PFSK-1 (cell line): Measurements from ENCODE around the gene RASEF.

ENCODE experiments used
- POLR2AphosphoS5 ChIP-seq: IDR thresholded peaks from 2 replicates; pipeline ENCODE4 v1.6.1; 2012; ENCODE audit warnings: low read depth, mild to moderate bottlenecking, control low read depth, low read length, moderate library complexity
- SIN3A ChIP-seq: IDR thresholded peaks from 2 replicates; pipeline ENCODE4 v1.6.1; 2012; ENCODE audit warnings: mild to moderate bottlenecking, low read length, moderate library complexity, borderline replicate concordance; ENCODE audit not compliant: insufficient read depth
- TF ChIP-seq, protein P1 (sequence below), 2 experiments: IDR thresholded peaks; 2 replicates each; pipeline versions ENCODE4 v1.6.1 to v1.8.0; 2011 to 2012; ENCODE audit warnings: low read depth in 2 of 2, low read length in 2 of 2, control low read depth in 1 of 2, inconsistent platforms in 1 of 2, mild to moderate bottlenecking in 1 of 2, moderate library complexity in 1 of 2; ENCODE audit not compliant: insufficient read depth in 1 of 2

DNA sequence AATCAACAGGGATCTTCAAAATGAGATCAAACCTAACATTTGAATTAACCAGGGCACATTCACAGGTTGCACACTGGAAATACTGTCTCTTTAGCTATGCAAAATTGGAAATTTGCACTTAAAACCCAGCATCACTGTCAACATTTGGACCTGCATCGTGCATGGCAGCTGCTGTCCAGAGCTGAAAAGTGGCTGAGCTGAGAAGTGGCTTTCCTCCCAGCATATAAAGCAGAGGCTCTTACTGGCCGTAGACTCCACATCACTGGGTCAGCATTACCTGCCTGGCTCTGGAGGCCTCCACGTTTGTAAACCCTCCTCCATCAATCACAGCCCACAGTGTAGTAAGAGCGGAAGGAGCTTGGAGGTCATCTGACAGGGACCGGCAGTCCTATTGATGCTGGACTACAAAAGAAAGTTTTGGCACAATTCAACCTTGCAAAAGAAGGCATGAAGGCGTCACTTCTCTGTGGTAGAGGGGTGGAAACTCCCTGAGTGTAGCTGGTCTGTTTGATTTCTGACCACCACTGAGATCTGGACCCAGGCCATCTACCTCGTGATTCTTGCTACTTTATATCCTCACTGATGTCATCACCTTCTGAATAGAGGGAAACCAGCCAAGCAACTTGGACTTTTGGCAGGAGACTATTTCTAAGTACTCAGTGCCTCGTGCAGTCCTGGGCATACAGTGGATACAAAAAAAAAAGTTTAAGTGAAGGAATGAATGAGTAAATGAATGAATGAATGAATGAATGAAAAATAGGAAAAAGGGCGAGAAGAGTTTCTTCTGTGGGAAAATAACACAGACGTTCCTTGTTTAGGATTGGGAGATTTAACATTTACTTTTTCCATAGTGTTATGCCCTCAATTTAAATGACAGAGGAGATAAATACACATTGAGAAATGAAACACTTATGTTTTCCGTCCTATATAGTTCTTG, 14.8 kb downstream of the RASEF start:
- TF ChIP-seq, protein P1, sequence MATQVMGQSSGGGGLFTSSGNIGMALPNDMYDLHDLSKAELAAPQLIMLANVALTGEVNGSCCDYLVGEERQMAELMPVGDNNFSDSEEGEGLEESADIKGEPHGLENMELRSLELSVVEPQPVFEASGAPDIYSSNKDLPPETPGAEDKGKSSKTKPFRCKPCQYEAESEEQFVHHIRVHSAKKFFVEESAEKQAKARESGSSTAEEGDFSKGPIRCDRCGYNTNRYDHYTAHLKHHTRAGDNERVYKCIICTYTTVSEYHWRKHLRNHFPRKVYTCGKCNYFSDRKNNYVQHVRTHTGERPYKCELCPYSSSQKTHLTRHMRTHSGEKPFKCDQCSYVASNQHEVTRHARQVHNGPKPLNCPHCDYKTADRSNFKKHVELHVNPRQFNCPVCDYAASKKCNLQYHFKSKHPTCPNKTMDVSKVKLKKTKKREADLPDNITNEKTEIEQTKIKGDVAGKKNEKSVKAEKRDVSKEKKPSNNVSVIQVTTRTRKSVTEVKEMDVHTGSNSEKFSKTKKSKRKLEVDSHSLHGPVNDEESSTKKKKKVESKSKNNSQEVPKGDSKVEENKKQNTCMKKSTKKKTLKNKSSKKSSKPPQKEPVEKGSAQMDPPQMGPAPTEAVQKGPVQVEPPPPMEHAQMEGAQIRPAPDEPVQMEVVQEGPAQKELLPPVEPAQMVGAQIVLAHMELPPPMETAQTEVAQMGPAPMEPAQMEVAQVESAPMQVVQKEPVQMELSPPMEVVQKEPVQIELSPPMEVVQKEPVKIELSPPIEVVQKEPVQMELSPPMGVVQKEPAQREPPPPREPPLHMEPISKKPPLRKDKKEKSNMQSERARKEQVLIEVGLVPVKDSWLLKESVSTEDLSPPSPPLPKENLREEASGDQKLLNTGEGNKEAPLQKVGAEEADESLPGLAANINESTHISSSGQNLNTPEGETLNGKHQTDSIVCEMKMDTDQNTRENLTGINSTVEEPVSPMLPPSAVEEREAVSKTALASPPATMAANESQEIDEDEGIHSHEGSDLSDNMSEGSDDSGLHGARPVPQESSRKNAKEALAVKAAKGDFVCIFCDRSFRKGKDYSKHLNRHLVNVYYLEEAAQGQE (IDR thresholded peaks at IDR 0.05; ENCODE audit: insufficient read depth in 1 of 2, low read depth in 2 of 2, low read length in 2 of 2): peak; percentile 77 to 84
- TF ChIP-seq SIN3A (no peak), POLR2AphosphoS5 (no peak)
